Measurements from ENCODE around the gene ANXA2.

- TF ChIP-seq POLR2A (IDR thresholded peaks at IDR 0.05; ENCODE audit: low read length) (no peak), GATA1 (IDR thresholded peaks at IDR 0.05; ENCODE audit: low read depth, low read length) (no peak)
These were observed 24.0 kb downstream of the ANXA2 start for GRCh38 chr15:60373745-60374144.
